ENCODE measurements around the gene GRM8.

Gene GRM8

GRCh38 chr7:126511046-126511445, 741.7 kb downstream of the GRM8 start:
- DNase-seq (ENCODE audit: low read depth): no peak

- DNase-seq (ENCODE audit: low read depth): no peak
These were observed 751.1 kb downstream of the GRM8 start for GRCh38 chr7:126501617-126502016.

GRCh38 chr7:126499481-126499880, 753.3 kb downstream of the GRM8 start:
- no peak for DNase-seq (ENCODE audit: low read depth)

DNA sequence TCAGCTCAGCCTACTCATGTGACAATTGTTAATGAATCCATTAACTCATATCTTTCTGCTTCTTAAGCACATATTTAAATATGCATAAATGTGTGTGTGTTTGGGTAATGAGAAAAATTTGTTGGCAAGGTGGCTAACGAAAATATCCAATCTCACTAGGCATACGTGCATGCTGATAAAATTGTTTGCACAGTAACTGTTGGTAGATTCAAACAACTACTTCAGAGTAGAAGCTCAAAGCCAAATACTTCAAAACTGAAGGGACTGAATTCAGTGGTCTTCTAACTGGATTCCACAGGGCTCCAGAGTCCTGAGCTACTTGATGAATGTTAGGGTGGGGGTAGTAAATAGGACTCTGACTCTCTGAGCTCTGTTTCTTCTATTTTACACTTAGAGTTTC, 757.0 kb downstream of the GRM8 start:
- no peak for DNase-seq (ENCODE audit: low read depth)

GRCh38 chr7:126495001-126495400, 757.7 kb downstream of the GRM8 start:
- DNase-seq (ENCODE audit: low read depth): no peak

DNA sequence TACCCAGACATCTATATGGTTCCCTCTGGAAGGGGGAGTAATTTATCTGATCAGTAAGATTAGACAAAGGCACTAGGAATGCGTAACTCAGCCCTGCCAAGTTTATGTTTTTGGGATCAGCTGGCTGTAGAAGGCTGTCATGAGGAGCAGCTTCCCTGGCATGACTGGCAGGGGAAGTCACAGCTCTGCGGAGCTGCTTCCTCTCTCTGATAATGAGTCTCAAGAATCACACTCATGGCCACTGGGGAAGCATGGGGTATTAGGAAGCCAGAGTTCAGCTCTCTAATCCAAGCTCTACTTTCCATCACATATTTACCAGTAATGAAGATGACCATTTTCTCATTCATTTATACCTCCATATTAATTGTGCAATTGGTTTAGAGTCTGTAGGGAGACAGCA, 758.9 kb downstream of the GRM8 start:
- DNase-seq (ENCODE audit: low read depth): no peak

DNA sequence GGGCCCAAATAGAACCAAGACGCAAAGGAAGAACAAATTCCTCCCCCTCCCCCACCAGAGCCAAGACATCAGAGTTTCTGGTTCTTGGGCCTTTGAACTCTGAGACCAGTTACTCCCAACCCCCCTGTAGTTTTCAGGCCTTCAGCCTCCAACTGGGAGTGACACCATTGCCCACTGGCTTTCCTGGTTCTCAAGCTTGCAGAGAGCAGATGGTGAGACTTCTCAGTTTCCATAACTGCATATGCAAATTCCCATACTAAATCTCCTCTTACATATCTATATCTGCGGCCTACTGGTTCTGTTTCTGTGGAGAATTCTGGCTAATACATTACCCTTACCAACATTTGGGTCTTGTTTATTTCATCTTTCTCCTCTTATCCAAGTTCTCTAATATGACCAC, 762.9 kb downstream of the GRM8 start:
- DNase-seq (ENCODE audit: low read depth): no peak

DNA sequence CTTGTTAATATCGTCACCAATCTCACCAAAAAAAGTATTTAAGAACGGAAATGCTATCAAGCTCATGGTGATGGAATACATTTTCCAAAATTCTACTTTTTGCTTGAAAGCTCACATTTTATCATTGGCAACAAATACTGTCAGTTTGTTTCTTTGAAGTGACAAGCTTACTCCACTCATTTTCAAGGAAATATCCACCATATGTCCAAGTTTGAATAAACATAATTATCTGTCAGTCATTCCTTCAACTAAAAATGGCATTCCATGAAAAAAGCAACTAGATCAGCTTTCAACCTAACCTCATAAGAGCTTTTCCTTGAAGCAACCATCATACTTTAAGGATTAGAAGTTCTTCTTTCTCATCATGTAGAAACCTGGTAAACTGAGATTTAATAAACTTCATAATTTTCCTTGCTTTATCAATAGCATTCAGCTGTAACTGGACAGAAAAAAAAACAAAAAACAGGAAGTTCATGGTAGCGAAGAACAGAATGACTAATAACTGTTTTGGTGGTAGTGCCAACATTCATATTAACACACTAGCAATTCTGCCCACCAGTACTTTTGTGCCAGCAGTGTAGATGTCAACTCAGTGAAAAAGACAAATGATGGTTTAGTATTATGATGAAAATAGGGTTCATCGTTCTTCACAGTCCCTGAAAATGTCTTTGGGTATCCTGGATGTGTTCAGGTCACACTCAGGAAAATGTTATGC, 764.9 kb downstream of the GRM8 start:
- DNase-seq (ENCODE audit: low read depth): no peak

GRCh38 chr7:126486806-126487205, 765.9 kb downstream of the GRM8 start:
- DNase-seq (ENCODE audit: low read depth): no peak

DNA sequence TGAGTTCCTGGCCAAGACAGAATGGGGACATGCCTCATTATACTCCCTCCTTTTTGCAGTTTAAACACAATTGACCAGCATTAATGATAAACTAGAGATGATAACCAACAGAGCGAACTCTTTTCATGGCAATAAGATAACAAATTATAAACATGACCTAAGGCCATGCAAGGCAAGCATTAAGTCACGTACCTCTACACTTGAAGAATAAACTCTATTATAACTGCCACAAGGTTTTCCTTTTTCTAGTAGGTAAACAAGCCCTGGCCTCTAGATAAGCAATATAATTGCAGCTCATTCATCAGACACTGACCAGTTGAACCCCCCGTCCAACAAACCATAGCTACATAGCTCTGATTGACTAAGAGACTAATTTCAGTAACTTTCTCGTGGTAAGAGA, 767.0 kb downstream of the GRM8 start:
- no peak for DNase-seq (ENCODE audit: low read depth)

DNA sequence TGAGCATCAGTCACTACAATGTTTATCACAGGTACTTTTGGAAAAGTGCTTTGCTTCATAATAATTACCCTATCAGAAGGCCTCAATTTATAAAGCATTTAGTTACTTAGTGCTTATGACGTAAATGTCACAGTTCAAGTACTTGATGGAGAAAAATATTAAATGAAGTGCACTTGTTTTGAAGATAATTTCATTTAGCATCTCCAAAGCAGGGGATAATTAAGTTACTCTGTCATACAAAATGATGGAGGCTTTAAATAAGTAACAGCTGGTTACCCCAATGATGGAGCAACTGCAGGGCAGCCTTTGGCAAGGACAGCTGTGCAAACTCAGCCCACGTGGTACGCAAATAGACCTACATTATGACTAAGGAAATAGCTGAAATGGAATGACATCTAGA, 768.8 kb downstream of the GRM8 start:
- no peak for DNase-seq (ENCODE audit: low read depth)

GRCh38 chr7:126472825-126473224, 779.9 kb downstream of the GRM8 start:
- no peak for DNase-seq (ENCODE audit: low read depth)

- DNase-seq (ENCODE audit: low read depth): no peak
These were observed 790.3 kb downstream of the GRM8 start for GRCh38 chr7:126462405-126462804.

DNA sequence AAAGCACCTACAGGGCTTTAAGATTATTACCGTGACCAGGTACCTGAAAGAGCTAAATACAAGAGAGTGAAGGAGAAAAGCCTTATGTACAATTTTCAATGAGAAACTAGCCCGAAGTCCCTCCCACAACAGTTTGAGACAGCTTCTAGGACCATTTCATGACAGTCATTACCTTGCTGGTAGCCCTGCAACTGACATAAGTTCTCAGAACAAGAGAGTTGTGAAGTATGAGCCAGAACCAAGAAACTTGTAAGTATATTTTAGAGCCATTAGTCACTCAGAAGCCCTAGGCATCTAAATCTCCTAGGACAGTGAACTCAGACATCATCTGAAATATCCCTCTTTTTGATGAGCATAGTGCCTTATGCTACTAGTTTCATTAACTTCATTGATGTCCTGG, 792.1 kb downstream of the GRM8 start:
- no peak for DNase-seq (ENCODE audit: low read depth)

- no peak for DNase-seq (ENCODE audit: low read depth)
These were observed 799.6 kb downstream of the GRM8 start for GRCh38 chr7:126453104-126453503.

GRCh38 chr7:126450269-126450671, 802.5 kb downstream of the GRM8 start:
- no peak for DNase-seq (ENCODE audit: low read depth)

DNA sequence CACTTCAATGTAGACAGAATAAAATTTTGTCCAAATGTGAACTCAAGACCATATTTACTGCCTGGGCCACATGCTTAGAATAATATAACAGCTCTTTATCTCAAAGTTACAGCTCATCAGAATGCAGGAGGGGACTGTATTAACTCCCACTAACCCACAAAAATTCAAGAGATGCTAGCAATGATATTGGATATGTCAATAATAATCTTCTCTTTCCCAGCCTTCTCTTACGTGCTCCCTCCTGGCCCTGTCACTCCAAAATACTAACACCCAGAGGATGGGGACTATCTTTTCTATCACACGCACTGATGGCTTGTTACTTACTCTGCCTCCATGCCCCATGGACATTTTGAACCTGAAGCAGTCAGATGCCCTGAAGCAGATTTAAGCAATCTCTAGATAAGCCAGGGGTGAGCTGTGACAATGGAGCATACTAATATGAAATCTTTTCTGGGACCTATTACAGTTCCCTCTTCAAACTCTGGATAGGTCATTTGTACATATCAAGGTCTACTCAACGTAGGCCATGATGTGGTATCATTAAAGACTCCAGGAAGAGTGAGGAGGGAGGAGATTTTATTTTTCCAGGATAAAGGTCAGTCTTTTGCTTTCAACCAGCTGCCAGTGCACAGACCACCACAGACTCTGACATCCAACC, 803.0 kb downstream of the GRM8 start:
- DNase-seq (ENCODE audit: low read depth): no peak

GRCh38 chr7:126447984-126448383, 804.8 kb downstream of the GRM8 start:
- no peak for DNase-seq (ENCODE audit: low read depth)

- no peak for DNase-seq (ENCODE audit: low read depth)
These were observed 806.8 kb downstream of the GRM8 start for GRCh38 chr7:126445991-126446390.

DNA sequence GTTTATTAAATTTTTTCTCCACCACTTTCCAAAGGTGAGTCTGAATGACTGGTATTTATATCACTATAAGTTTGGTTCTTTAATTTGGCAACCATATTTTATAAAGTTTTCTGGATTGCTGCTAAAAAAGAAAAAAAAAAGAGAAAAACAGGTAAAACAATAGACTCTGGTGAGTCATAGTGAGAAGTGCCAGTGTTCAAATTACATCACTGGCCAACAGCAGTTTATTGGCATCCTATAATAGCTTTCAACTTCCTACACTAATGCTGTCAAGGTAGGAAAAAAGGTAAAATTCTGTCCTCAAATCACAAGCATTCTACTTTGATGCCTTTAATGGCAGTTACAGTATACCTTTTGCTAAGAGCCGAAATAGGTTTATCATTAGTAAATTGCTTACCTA, 808.8 kb downstream of the GRM8 start:
- DNase-seq (ENCODE audit: low read depth): no peak

GRCh38 chr7:126442908-126443307, 809.8 kb downstream of the GRM8 start:
- no peak for DNase-seq (ENCODE audit: low read depth)

- DNase-seq (ENCODE audit: low read depth): no peak
These were observed 811.0 kb downstream of the GRM8 start for GRCh38 chr7:126441745-126442144.

- no peak for DNase-seq (ENCODE audit: low read depth)
These were observed 812.2 kb downstream of the GRM8 start for GRCh38 chr7:126440542-126440941.

Measured in stimulated activated CD8-positive, alpha-beta memory T cell treated with anti-CD3 and anti-CD28 coated beads, Interleukin-7, amount 100 ng/mL, for 24 hours (primary cell).